ENCODE measurements around the gene ENAM. TPM values are rescaled to one million over a fixed set of nuclear protein-coding genes. Genes with fewer than 3 reads are reported as not detected.

Gene ENAM
- total and polyA plus RNA-seq, 2 of the 13 experiments (the other 11 are each of a cell fraction or from before 2014, with no cell fraction given) = not detected

DNA sequence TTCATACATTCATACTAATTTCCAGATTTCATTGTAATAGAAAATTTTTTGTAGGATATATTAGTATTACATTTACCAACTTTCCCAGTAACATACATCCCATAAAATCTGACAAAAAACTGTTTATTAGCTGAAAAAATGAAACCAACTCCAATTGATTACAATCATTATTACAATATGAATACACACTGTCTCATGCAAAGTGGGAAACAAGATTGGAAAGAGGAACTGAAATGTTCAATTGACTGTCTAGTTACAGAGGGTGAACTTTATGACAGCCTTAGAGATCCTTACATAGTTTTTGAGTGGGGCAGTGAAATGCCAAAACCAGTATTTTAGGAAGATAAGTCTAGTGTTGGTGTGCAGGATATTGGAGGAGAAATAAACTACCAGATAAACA, 38.8 kb upstream of the ENAM start:
- H3K9ac ChIP-seq (ENCODE audit: insufficient read depth, low read depth, low read length) = no peak overlapping the region
- ChIA-PET POLR2A (no interaction called here), CTCF (ENCODE audit: low intra/inter-chr PET ratio, low total read pairs) (no interaction called here)
- no peaks in the 10 kb centered on the region; a peak in 1 of 5 replicates for H3K27me3 ChIP-seq (ENCODE audit: control insufficient read depth in 1 of 2, insufficient read depth in 2 of 2, low read length in 2 of 2)
- intact Hi-C loops (cut with micrococcal nuclease; ENCODE audit: unreplicated experiment) = no loop called here
- ATAC-seq (no peak), DNase-seq (ENCODE audit: low spot score) (no peak), FAIRE-seq (no peak)
- no peaks in the 10 kb centered on the region for H3K9me3 ChIP-seq (ENCODE audit: low read length)
- H4K20me1 ChIP-seq (ENCODE audit: insufficient read depth, low read length) = no peaks in the 10 kb centered on the region
- H2AFZ ChIP-seq (ENCODE audit: low read length) = no peak overlapping the region
- no peaks in the 10 kb centered on the region for H3K4me1 ChIP-seq (ENCODE audit: insufficient read depth, low read length)
- H3K36me3 ChIP-seq (replicated peaks in 1 of 2; ENCODE audit: control insufficient read depth in 1 of 2, insufficient read depth in 2 of 2, low read length in 2 of 2) = no peaks in the 10 kb centered on the region
- no peak for TF ChIP-seq RERE (CRISPR knock-in tag; IDR thresholded peaks at IDR 0.05; ENCODE audit: low read depth)
- no peak for TF ChIP-seq PTBP1 (IDR thresholded peaks at IDR 0.05; ENCODE audit: low read depth, low read length, poor library complexity, severe bottlenecking)
- TF ChIP-seq, protein P1, sequence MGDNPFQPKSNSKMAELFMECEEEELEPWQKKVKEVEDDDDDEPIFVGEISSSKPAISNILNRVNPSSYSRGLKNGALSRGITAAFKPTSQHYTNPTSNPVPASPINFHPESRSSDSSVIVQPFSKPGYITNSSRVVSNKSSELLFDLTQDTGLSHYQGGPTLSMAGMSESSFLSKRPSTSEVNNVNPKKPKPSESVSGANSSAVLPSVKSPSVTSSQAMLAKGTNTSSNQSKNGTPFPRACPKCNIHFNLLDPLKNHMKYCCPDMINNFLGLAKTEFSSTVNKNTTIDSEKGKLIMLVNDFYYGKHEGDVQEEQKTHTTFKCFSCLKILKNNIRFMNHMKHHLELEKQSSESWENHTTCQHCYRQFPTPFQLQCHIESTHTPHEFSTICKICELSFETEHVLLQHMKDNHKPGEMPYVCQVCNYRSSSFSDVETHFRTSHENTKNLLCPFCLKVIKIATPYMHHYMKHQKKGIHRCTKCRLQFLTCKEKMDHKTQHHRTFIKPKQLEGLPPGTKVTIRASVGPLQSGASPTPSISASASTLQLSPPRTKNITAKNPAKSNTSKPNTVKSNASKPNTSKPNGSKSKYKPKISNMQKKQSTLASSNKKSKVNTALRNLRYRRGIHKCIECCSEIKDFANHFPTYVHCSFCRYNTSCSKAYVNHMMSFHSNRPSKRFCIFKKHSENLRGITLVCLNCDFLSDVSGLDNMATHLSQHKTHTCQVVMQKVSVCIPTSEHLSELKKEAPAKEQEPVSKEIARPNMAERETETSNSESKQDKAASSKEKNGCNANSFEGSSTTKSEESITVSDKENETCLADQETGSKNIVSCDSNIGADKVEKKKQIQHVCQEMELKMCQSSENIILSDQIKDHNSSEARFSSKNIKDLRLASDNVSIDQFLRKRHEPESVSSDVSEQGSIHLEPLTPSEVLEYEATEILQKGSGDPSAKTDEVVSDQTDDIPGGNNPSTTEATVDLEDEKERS (CRISPR knock-in tag; IDR thresholded peaks at IDR 0.05) = no peak
- TF ChIP-seq SMAD3 (CRISPR knock-in tag; IDR thresholded peaks at IDR 0.05) = no peak
- TF ChIP-seq ZNF614 (CRISPR knock-in tag; IDR thresholded peaks at IDR 0.05; ENCODE audit: borderline replicate concordance) = no peak
- TF ChIP-seq FOXC1 (CRISPR knock-in tag; IDR thresholded peaks at IDR 0.05; ENCODE audit: borderline replicate concordance) = no peak
- no peak for TF ChIP-seq ZNF234 (CRISPR knock-in tag; conservative IDR thresholded peaks at IDR 0.05)
- TF ChIP-seq SMAD1 (CRISPR knock-in tag; IDR thresholded peaks at IDR 0.05; ENCODE audit: borderline replicate concordance, low read depth) = no peak
- no peak for TF ChIP-seq CREB3 (CRISPR knock-in tag; IDR thresholded peaks at IDR 0.05)
- TF ChIP-seq EZH2 (conservative IDR thresholded peaks at IDR 0.05; ENCODE audit: low read depth, low read length) = no peak
- TF ChIP-seq ZNF207 (IDR thresholded peaks at IDR 0.05; ENCODE audit: borderline replicate concordance) = no peak
- TF ChIP-seq SUZ12 (IDR thresholded peaks at IDR 0.05; ENCODE audit: low read depth, low read length) = no peak
- TF ChIP-seq ARNT (IDR thresholded peaks at IDR 0.05) = no peak
- no peak for TF ChIP-seq PAWR (CRISPR knock-in tag; IDR thresholded peaks at IDR 0.05; ENCODE audit: borderline replicate concordance)
- TF ChIP-seq SP5 (CRISPR knock-in tag; IDR thresholded peaks at IDR 0.05; ENCODE audit: borderline replicate concordance, low read depth) = no peak
- in situ Hi-C loops (cut with HindIII; ENCODE audit: extremely low pct_ligation_motif_present, low pct_unique_long_range_greater_than_20kb) = no loop called here
- no peak overlapping the region for H3K4me2 ChIP-seq (ENCODE audit: low read depth, low read length)
- no peak overlapping the region for H3K4me3 ChIP-seq (replicated peaks in 1 of 3; ENCODE audit: insufficient read depth in 1 of 3, low read depth in 2 of 3, low read length in 3 of 3)
- H3K79me2 ChIP-seq (ENCODE audit: insufficient read depth, low read length) = no peaks in the 10 kb centered on the region
- H3K27ac ChIP-seq (ENCODE audit: extremely low read length, insufficient read depth, low read length) = no peak overlapping the region
- BruUV-seq (replicated peaks) = no TSS peak
